NCI-H1417 treated with DMSO at 0.1 percent for 48 hours (cell line): ENCODE measurements around the gene SORBS2.
"Not testable (repeated sequence)": the region's sequence is repeated elsewhere in the genome, so short reads cannot be mapped to it uniquely, and the experiment has no call there.

Source experiments
- DNase-seq: peaks from one replicate; lab custom pipeline; 2025; lab: John Stamatoyannopoulos, UW

The SORBS2 gene

GRCh38 chr4:185811509-185812364, at the start of gene SORBS2:
SORBS2 (minus strand) TSS chr4:185812194; CDS start chr4:185690571, 121,623 bp downstream.
- DNase-seq: no peak

- no peak for DNase-seq
These were observed 47.1 kb upstream of the SORBS2 start for GRCh38 chr4:185859111-185859510.

- not testable (repeated sequence) for DNase-seq
These were observed 45.6 kb upstream of the SORBS2 start for GRCh38 chr4:185857561-185857960.

GRCh38 chr4:185853841-185854240, 41.8 kb upstream of the SORBS2 start:
- no peak for DNase-seq

- no peak for DNase-seq
These were observed 41.0 kb upstream of the SORBS2 start for GRCh38 chr4:185852961-185853360.

- no peak for DNase-seq
These were observed 37.9 kb upstream of the SORBS2 start for GRCh38 chr4:185849664-185850550.

GRCh38 chr4:185847352-185848097, 35.5 kb upstream of the SORBS2 start:
- DNase-seq: no peak

- no peak for DNase-seq
These were observed 34.6 kb upstream of the SORBS2 start for GRCh38 chr4:185846505-185847150.

- no peak for DNase-seq
These were observed 34.0 kb upstream of the SORBS2 start for GRCh38 chr4:185845966-185846365.

GRCh38 chr4:185841451-185841850, 29.5 kb upstream of the SORBS2 start:
- no peak for DNase-seq

- DNase-seq: no peak
These were observed 29.0 kb upstream of the SORBS2 start for GRCh38 chr4:185840953-185841352.

GRCh38 chr4:185840201-185840600, 28.2 kb upstream of the SORBS2 start:
- no peak for DNase-seq

GRCh38 chr4:185839770-185840169, 27.8 kb upstream of the SORBS2 start:
- no peak for DNase-seq

GRCh38 chr4:185839194-185839712, 27.3 kb upstream of the SORBS2 start:
- DNase-seq: no peak

- no peak for DNase-seq
These were observed 26.7 kb upstream of the SORBS2 start for GRCh38 chr4:185838514-185839193.

- DNase-seq: no peak
These were observed 26.1 kb upstream of the SORBS2 start for GRCh38 chr4:185838104-185838452.

- no peak for DNase-seq
These were observed 25.6 kb upstream of the SORBS2 start for GRCh38 chr4:185837415-185838103.

GRCh38 chr4:185836241-185837084, 24.5 kb upstream of the SORBS2 start:
- DNase-seq: no peak

- DNase-seq: no peak
These were observed 23.8 kb upstream of the SORBS2 start for GRCh38 chr4:185835814-185836213.
